B cell (primary cell): Measurements from ENCODE around the gene RABGAP1L. TPM values are rescaled to one million over a fixed set of nuclear protein-coding genes. Genes with fewer than 3 reads are reported as not detected.

Experiments
- ATAC-seq: fragments of 200-7000 bp; cut with Tn5 transposase; one replicate; pipeline ENCODE4 v1.10.0; 2021; ENCODE audit warnings: low read depth, mild to moderate bottlenecking, moderate number of reproducible peaks, moderate library complexity
- CTCF ChIA-PET: fragments of 350-600 bp; sonication (Branson Sonifier 250); formaldehyde crosslinking; loops from one replicate; lab custom pipeline; 2021; ENCODE audit warnings: antibody characterized with exemption, inconsistent platforms; lab: Charles Lee
- POLR2A ChIA-PET: fragments of 350-600 bp; sonication (Branson Sonifier 250); formaldehyde crosslinking; loops from one replicate; lab custom pipeline; 2021; ENCODE audit warnings: antibody characterized with exemption; lab: Charles Lee
- DNase-seq: peaks from one replicate; pipeline ENCODE4 v3.0.0; 2013
- H2AFZ ChIP-seq: 2 replicates; pipeline ENCODE4 v1.6.1; 2012; ENCODE audit warnings: mild to moderate bottlenecking, low read depth, low read length; ENCODE audit not compliant: insufficient read depth, poor library complexity, severe bottlenecking
- H3K27ac ChIP-seq, 2 donors: 1 replicate in 1 of 2; 2 replicates in 1 of 2; pipeline ENCODE4 v1.5.1; 2012 to 2013; ENCODE audit warnings: low read length in 2 of 2, mild to moderate bottlenecking in 2 of 2, moderate library complexity in 1 of 2
- H3K27me3 ChIP-seq, 4 experiments: fragments of 200-600 bp in 1 of 4; sonication (generic) in 1 of 4; replicated peaks in 1 of 4; 1 replicate in 2 of 4; 2 replicates in 2 of 4; pipeline versions ENCODE4 v1.6.1 to v1.7.0; 2013 to 2016; ENCODE audit warnings: low read length in 3 of 4, mild to moderate bottlenecking in 2 of 4, mixed read lengths in 1 of 4, moderate library complexity in 1 of 4; ENCODE audit not compliant: insufficient read depth in 4 of 4, control insufficient read depth in 3 of 4; ENCODE audit errors: control extremely low read depth in 1 of 4
- H3K36me3 ChIP-seq, 2 experiments: replicated peaks in 1 of 2; 1 replicate in 1 of 2; 2 replicates in 1 of 2; pipeline versions ENCODE4 v1.6.1 to v1.7.1; 2013; ENCODE audit warnings: low read length in 1 of 2; ENCODE audit not compliant: insufficient read depth in 2 of 2, control insufficient read depth in 1 of 2; ENCODE audit errors: control extremely low read depth in 1 of 2, extremely low read depth in 1 of 2
- H3K4me1 ChIP-seq, 2 donors: fragments of 200-600 bp in 1 of 2; sonication (generic) in 1 of 2; 1 replicate in 1 of 2; 2 replicates in 1 of 2; pipeline versions ENCODE4 v1.5.1 to v1.6.1; 2013 to 2017; ENCODE audit warnings: low read length in 2 of 2; ENCODE audit not compliant: control insufficient read depth in 2 of 2, insufficient read depth in 2 of 2
- H3K4me2 ChIP-seq: replicated peaks from 2 replicates; pipeline ENCODE3; 2012; ENCODE audit warnings: mild to moderate bottlenecking, low read depth, low read length; ENCODE audit not compliant: poor library complexity, severe bottlenecking
- H3K4me3 ChIP-seq, 5 experiments: fragments of 200-600 bp in 1 of 5; sonication (generic) in 1 of 5; 1 replicate in 3 of 5; 2 replicates in 2 of 5; pipeline versions ENCODE4 v1.5.1 to v1.7.0; 2011 to 2016; ENCODE audit warnings: low read length in 4 of 5, mild to moderate bottlenecking in 4 of 5, low read depth in 2 of 5, control low read depth in 1 of 5, moderate library complexity in 1 of 5; ENCODE audit not compliant: insufficient read depth in 1 of 5; ENCODE audit errors: control extremely low read depth in 1 of 5, extremely low read depth in 1 of 5
- H3K79me2 ChIP-seq: fragments of 200-600 bp; sonication (generic); one replicate; pipeline ENCODE4 v1.6.0; 2016; ENCODE audit warnings: low read length; ENCODE audit not compliant: control insufficient read depth, insufficient read depth
- H3K9ac ChIP-seq: fragments of 200-600 bp; sonication (generic); 2 replicates; pipeline ENCODE4 v1.6.1; 2017; ENCODE audit warnings: mild to moderate bottlenecking, low read length, moderate library complexity
- H3K9me3 ChIP-seq, 3 donors: one replicate each; pipeline versions ENCODE4 v1.6.1 to v1.7.1; 2013; ENCODE audit warnings: low read length in 2 of 3; ENCODE audit not compliant: control insufficient read depth in 2 of 3, insufficient read depth in 1 of 3; ENCODE audit errors: control extremely low read depth in 1 of 3
- H4K20me1 ChIP-seq: 2 replicates; pipeline ENCODE4 v1.6.0; 2012; ENCODE audit warnings: mild to moderate bottlenecking, low read length; ENCODE audit not compliant: insufficient read depth, control insufficient read depth, poor library complexity, severe bottlenecking
- H3K27ac Mint-ChIP-seq: one replicate; pipeline ENCODE4 v1.8.0; 2021; ENCODE audit warnings: mixed read lengths
- H3K27me3 Mint-ChIP-seq: one replicate; pipeline ENCODE4 v1.8.0; 2021; ENCODE audit warnings: mixed read lengths
- H3K4me1 Mint-ChIP-seq: one replicate; pipeline ENCODE4 v1.8.0; 2021; ENCODE audit warnings: mixed read lengths
- H3K4me3 Mint-ChIP-seq: one replicate; pipeline ENCODE4 v1.8.0; 2021; ENCODE audit warnings: mixed read lengths
- H3K9me3 Mint-ChIP-seq: one replicate; pipeline ENCODE4 v1.8.0; 2022; ENCODE audit warnings: mixed read lengths; ENCODE audit not compliant: insufficient read depth
- CTCF ChIP-seq: fragments of 200-600 bp; IDR thresholded peaks from one replicate; pipeline ENCODE4 v1.8.0; 2022; ENCODE audit warnings: antibody characterized with exemption, mild to moderate bottlenecking
- EZH2 ChIP-seq: IDR thresholded peaks from 2 replicates; pipeline ENCODE4 v1.6.1; 2012; ENCODE audit warnings: borderline replicate concordance, low read depth, mild to moderate bottlenecking, moderate library complexity, low read length; ENCODE audit not compliant: insufficient read depth, poor library complexity, severe bottlenecking
- WGBS: methylation state at CpG from one replicate; pipeline ENCODE4 v1.1.5; 2013; ENCODE audit warnings: missing lambda C conversion rate; ENCODE audit not compliant: insufficient coverage; 5-methylcytosine and 5-hydroxymethylcytosine counted together
- intact Hi-C: fragments of 100-400 bp; cut with micrococcal nuclease; formaldehyde crosslinking; loops from one replicate; pipeline ENCODE4 v1.10.0; 2022
- polyA plus RNA-seq: library from polyadenylated mRNA; depleted of rRNA; stranded (reverse); fragments of >200 nt; gene quantifications from 2 replicates; pipeline ENCODE4 v1.2.3, GENCODE V29; 2012
- total RNA-seq, 2 donors: library from RNA; stranded (reverse); fragments of 120-200 nt in 1 of 2; gene quantifications; 1 replicate in 1 of 2; 2 replicates in 1 of 2; pipeline versions ENCODE4 v1.2.3 to v1.2.4, GENCODE V29; 2013 to 2022

RABGAP1L gene
- total and polyA plus RNA-seq, 2 donors (not counting 1 experiment from before 2014, with no cell fraction given) = 34.9 to 159 TPM

DNA sequence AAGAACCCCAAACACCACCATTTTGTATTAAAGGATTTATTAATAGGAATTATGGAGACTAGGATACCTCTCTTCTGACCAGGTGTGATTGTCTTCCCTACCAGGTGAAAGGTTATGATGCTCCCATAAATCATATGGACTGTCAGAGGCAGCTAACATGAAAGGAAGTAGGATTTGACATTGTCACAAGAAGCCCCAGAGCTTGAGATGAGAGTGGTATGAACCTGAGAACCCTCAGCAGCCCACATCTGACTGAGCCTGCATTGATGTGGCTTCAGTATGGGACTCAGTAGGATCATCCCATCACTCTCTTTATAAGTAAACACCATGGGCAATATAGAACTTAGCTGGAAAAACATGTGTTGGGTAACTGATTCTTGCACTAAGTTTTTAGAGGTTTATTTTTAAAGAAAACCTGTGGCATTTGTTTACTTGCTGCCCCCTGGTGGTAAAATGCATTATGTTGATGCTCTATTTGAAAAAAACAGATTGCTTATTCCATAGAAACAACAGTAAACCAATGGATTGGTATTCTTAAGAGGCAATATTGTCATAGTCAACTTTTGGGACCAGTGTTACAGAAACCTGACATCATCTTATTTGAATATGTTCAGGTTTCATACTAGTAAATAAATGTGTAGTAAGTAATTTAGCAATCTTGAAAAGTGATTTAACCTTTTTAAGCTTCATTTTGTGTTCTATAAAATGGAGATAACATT, 823.8 kb downstream of the RABGAP1L start:
- no peak for TF ChIP-seq EZH2
- peak; percentile 81 for TF ChIP-seq CTCF
- intact Hi-C loops = loop anchor here (1.0 to 5.0 kb wide), 3 partner anchors 18 to 213 kb away; no protein-coding TSS in a partner anchor
- Histone ChIP-seq H3K27ac (no peak overlapping the region), H3K9ac (no peak overlapping the region), H4K20me1 (no peaks in the 10 kb centered on the region), H2AFZ (no peak overlapping the region), H3K4me2 (no peak overlapping the region), H3K9me3 (peaks cover 0 to 2% (median 0%) of the 10 kb centered on the region in 3 donors), H3K27me3 (no peaks in the 10 kb centered on the region), H3K36me3 (peaks cover 3 to 27% of the 10 kb centered on the region in 2 experiments), H3K4me1 (no peaks in the 10 kb centered on the region), H3K79me2 (no peaks in the 10 kb centered on the region), H3K4me3 (no peak overlapping the region)
- ChIA-PET POLR2A (no interaction called here), CTCF (interaction anchor here (0.6 to 6.0 kb wide), 35 partner anchors 9 to 724 kb away, joined by 3 to 50 read pairs (median 5); partner anchors contain the start of gene CACYBP)
- peak; percentile 24 for ATAC-seq
- H3K9me3 Mint-ChIP-seq = no peaks in the 10 kb centered on the region
- H3K27ac Mint-ChIP-seq = peak overlapping the region; percentile 17
- no peaks in the 10 kb centered on the region for H3K27me3 Mint-ChIP-seq
- peaks cover 4% of the 10 kb centered on the region for H3K4me1 Mint-ChIP-seq
- peak; percentile 67 for DNase-seq
- H3K4me3 Mint-ChIP-seq = no peak overlapping the region

DNA sequence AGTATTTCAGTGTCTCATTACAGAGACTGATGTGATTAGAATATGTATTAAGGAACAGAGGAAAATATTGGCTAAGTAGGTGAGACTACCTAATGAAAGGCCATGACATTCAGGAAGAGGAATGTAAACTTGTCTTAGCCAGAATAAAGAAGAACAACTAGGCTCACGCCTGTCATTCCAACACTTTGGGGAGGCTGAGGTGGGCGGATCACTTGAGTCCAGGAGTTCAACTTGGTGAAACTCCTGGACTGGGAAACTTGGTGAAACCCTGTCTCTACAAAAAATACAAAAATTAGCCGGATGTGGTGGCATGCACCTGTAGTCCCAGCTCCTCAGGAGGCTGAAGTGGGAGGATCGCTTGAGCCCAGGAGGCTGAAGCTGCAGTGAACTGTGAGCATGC, 825.6 kb downstream of the RABGAP1L start:
- no peak overlapping the region for H3K27ac Mint-ChIP-seq

More for the DNA sequence above, 825.6 kb downstream of the RABGAP1L start:
- H3K4me2 ChIP-seq = no peak overlapping the region
- DNase-seq (no peak), ATAC-seq (no peak)
- peaks cover 3 to 5% of the 10 kb centered on the region in 2 donors for H3K4me1 ChIP-seq
- Mint-ChIP-seq H3K27me3 (no peaks in the 10 kb centered on the region), H3K9me3 (no peaks in the 10 kb centered on the region), H3K4me1 (peaks cover 14% of the 10 kb centered on the region), H3K4me3 (no peak overlapping the region)
- ChIA-PET CTCF (interaction anchor here (1.0 to 6.0 kb wide), 8 partner anchors 11 to 219 kb away, joined by 3 to 50 read pairs (median 7); partner anchors contain the start of gene CACYBP), POLR2A (no interaction called here)
- no peak overlapping the region for H3K9ac ChIP-seq
- TF ChIP-seq EZH2 = no peak
- no peak for TF ChIP-seq CTCF
- no peak overlapping the region for H3K27ac ChIP-seq
- no peak overlapping the region for H2AFZ ChIP-seq
- intact Hi-C loops = loop anchor here (5.0 kb wide), 1 partner anchor 108 kb away; no protein-coding TSS in a partner anchor
- H4K20me1 ChIP-seq = no peaks in the 10 kb centered on the region
- no peaks in the 10 kb centered on the region for H3K27me3 ChIP-seq
- 98% methylated on average over 4 of the region's 4 CpGs for WGBS
- no peaks in the 10 kb centered on the region for H3K79me2 ChIP-seq
- H3K9me3 ChIP-seq = peaks cover 0 to 2% (median 0%) of the 10 kb centered on the region in 3 donors
- H3K4me3 ChIP-seq = no peak overlapping the region
- H3K36me3 ChIP-seq = peaks cover 5 to 19% of the 10 kb centered on the region in 2 experiments
